H54 (cell line): ENCODE data around the gene C2orf68.
"Not testable (repeated sequence)": the region's sequence is repeated elsewhere in the genome, so short reads cannot be mapped to it uniquely, and the experiment has no call there.

Experiments used
- DNase-seq: peaks from one replicate; pipeline ENCODE4 v3.0.0; 2011; ENCODE audit warnings: low spot score, mixed read lengths; ENCODE audit not compliant: insufficient read length
- FAIRE-seq: peaks from 3 replicates; lab custom pipeline; 2011; peaks lifted over from hg19 to GRCh38; lab: Jason Lieb, UNC
- POLR2A ChIP-seq: IDR thresholded peaks from 2 replicates; pipeline ENCODE4 v1.6.1; 2011; ENCODE audit warnings: low read depth, mild to moderate bottlenecking, low read length

C2orf68 gene, protein sequence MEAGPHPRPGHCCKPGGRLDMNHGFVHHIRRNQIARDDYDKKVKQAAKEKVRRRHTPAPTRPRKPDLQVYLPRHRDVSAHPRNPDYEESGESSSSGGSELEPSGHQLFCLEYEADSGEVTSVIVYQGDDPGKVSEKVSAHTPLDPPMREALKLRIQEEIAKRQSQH

DNA sequence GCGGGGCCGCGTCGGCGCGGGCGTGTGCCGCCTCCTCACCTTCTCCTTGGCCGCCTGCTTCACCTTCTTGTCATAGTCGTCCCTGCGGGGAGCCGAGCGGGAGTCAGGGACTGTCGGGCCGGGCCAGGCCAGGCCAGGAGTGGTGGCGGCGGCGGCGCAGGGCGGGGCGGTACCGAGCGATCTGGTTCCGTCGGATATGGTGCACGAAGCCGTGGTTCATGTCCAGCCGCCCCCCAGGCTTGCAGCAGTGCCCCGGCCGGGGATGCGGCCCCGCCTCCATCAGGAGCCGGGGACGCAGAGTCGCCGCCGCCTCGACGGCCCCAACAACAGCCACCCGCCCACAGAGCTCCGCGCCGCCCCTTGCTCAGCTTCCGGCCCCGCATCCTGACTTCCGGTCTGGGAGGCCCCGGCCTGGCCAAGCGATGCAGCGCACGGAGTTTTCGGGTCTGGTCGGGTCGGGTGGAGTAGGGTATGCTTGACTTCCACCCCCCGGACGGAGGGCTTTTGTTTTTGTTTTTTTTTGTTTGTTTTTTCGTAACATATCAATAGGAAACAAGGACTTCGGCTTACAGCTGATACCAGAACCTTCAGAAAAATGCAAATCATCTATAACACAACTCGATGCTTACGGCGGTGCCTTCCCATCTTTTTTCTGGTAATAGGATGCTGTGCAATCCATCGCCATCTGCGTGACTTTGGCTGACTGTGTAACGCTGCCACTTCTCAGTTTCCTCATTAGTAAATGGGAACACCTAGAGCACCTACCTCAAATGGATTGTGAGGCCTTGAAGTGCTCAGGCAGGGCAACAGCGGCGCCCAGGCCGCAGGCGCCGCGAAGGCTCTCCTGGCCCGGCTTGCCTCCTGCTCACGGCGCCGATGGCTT is at the start of gene C2orf68:
C2orf68 (minus strand) TSS at position 362 of the 883 bp plus-strand sequence; CDS start at position 280, 82 bp downstream.
- DNase-seq, result peak; percentile 88
- peak; percentile 60 for TF ChIP-seq POLR2A
- no peak for FAIRE-seq

DNA sequence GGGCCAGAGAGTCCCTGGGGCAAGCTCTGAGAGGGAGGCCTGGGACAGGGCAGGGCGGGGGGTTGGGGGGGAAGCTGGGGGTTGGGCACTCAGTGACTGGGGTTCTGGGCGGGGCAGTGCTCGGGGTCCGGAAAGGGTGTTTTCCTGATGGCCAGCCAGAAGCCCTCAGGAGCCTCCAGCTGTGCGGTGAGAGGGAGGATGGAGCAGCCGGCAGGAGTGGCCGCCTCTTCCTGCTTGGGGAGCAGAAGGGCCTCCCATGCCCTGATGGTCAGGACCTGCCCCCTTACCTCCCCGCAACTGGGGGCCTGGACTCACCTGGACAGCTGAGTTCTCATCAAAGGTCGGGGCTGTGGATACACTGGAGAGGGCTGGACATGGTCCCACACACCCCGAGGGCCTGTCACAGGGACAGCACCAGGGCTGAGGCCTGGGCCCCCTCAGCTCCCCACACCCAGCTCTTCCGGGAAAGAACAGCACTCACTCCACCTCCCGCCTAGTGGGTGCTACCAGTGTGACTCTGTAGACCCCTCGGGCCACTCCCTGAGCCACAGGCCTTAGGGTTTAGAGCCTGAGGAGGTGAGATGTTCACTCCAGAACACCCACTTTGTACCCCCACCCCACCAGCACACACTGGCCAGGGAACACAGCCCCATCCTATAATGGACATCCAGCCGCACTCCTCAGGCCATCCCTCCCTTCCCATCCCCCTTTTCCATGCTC is 49.4 kb upstream of the C2orf68 start:
- no peak for TF ChIP-seq POLR2A
- FAIRE-seq, result no peak
- DNase-seq, result no peak

DNA sequence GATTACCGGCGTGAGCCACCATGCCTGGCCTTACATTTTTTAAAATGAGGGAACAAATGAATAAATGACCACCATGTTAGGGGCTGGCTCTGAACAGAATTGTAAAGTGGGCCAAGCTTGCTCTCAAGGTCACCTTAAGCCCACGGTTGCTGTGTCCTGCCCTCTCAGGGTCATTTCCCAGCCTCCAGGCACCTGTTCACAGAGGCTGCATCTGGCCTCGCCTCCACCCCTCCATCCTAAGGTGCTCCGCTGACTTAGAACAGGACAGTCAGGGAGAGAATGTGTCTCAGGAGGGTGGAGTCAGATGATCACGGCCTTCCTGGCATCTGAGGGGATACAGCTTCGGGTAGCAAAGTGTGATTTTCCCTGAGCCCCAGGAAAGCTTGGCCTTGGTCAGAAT is 48.9 kb upstream of the C2orf68 start:
- no peak for DNase-seq
- FAIRE-seq, result no peak
- TF ChIP-seq POLR2A, result no peak

DNA sequence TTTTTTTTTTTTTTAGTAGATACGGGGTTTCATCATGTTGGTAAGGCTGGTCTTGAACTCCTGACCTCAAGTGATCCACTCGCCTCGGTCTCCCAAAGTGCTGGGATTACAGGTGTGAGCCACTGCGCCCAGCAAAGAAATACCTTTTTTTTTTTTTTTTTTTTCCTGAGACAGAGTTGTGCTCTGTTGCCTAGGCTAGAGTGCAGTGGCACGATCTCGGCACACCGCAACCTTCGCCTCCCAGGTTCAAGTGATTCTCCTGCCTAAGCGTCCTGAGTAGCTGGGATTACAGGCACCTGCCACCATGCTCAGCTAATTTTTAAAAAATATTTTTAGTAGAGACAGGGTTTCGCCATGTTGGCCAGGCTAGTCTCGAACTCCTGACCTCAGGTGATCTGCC is 48.4 kb upstream of the C2orf68 start:
- not testable (repeated sequence) for DNase-seq, FAIRE-seq

DNA sequence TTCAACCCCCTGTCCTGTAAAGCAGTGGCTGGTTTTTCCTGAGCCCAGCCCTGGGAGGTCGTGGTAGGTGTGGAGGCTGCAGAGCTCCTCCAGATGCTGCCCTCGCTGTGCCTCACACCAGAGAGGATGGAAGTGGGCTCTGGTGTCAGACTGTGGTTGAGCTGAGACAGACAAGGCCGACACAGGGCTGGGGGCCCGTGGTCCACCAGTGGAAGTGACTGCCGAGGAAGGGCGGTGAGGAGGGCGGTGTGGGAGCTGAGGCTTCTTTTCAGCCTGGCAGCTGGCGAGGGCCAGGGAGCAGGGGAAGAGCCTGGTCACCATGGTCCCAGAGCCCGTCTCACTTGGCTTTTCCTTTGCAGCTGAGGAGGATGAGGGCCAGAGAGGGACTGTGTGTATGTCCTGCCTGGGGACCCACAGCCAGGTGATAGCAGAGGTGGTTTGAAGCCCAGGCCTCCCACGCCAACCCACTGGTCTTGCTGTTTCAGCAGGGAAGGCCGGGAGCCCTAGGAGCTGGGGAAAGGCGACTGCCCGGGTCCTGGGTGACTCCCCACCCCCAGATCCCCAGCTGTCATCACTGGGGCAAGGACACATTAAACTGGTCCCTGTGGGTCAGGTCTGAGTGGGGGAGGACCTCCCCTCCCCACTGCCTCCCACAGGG is 47.6 kb upstream of the C2orf68 start:
- TF ChIP-seq POLR2A, result no peak
- DNase-seq (no peak), FAIRE-seq (no peak)

DNA sequence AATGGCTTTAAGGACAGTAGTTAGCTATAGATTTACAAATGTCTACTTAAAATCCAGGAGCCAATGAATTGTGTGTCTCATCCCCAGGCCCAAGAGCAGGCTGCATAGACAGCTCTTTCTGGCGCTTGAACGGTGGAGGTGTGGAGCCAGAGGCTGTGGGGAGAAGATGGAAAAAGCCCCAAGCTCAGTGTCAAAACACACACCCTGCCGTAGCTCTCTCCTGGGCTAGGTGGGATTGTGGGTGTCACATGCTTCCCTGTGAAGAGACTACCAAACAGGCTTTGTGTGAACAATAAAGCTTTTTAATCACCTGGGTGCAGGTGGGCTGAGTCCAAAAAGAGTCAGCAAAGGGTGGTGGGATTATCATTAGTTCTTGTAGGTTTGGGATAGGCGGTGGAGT is 45.5 kb upstream of the C2orf68 start:
- DNase-seq, FAIRE-seq: not testable (repeated sequence)

DNA sequence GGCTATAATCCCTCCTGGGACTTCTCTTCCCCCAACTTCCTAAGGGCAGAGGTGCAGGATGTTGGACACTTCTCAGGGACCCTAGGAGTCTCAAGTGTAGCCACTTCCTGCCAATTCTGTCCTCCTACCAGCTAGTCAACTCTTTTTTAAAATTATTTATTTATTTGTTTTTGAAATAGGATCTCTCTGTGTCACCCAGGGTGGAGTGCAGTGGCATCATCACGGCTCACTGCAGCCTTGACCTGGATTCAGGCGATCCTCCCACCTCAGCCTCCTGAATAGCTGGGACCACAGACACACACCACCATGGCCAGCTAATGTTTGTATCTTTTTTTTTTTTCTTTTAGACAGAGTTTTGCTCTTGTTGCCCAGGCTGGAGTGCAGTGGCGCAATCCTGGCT is 44.6 kb upstream of the C2orf68 start:
- DNase-seq, result no peak
- FAIRE-seq, result no peak
- TF ChIP-seq POLR2A, result no peak

DNA sequence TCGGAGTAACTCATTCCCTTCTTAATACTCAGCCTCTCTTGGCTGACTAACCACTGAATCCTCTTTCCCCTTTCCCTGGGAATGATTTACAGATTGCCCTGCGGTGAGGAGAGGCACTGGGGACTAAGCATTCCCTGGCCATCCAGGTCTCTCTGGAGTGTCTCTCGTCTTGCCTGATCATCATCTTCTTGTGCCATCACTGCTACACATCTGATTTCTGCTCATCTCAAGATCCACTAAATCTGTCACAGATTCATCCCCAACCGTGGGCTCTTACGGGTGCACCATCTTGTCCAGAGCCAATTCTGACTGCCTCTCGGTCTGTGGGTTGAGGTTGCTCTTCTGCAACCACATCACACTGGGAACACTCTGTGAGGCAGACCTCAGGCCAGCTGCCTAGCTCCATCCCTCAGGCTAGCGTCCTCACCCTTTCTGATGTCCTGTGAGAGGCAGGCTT is 44.1 kb upstream of the C2orf68 start:
- DNase-seq, result peak; percentile 50
- peak; percentile 89 for FAIRE-seq

DNA sequence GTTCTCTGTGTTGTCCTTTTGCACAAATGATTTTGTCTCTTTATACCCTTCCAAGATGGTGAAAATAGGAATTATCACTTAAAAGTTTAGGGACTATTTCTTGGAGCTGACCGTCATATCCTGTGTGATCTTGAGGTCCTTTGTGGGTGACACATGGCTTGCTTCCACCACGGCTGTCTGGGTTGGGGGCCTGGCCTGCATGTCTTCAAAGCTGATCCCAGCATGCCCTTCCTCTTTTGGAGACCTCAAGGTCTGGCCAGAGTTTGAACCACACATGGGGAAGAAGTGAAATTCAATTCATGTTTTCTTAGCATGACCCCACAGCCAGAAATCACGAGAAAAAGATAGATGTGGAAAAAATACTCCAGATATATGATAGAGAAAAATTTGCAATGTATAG is 42.1 kb upstream of the C2orf68 start:
- FAIRE-seq (no peak), DNase-seq (no peak)
- TF ChIP-seq POLR2A, result no peak

More for the DNA sequence above, 44.1 kb upstream of the C2orf68 start:
- no peak for TF ChIP-seq POLR2A

DNA sequence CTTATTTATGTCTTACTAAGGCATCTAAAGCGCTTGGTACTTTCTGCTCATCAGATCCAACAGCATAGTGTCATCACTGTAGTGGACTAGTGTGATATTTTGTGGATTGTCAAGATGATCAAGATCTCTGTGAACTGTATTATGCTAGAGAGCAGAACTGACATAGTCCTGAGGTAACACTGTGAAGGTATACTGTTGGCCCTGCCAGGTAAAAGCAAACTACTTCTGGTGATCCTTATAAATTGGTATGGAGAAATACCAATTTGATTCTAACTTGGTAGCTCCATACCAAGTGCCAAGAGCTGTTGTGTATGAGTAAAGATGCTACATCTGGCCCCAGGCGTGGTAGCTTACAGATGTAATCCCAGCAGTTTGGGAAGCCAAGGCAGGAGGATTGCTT is 40.2 kb upstream of the C2orf68 start:
- TF ChIP-seq POLR2A, result no peak
- no peak for FAIRE-seq
- DNase-seq, result no peak

DNA sequence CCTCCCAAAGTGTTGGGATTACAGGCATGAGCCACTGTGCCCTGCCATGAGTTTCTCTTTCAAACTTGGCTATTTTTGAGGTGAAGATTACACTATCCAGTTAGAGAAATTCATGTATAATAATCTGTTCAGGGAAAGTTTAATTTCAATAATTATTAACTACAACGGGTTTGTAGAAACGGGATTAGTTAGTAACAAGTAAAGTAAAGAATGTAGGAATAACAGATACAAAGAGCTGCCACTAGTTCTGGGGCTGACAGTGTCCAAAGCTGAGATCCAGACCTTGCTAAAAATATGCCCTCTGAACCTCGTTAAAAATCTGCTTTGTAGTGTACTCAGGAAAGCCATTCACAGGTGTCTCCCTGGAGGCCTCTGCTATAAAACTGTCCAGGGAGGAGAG is 39.2 kb upstream of the C2orf68 start:
- FAIRE-seq, result no peak
- no peak for DNase-seq
- TF ChIP-seq POLR2A, result no peak

DNA sequence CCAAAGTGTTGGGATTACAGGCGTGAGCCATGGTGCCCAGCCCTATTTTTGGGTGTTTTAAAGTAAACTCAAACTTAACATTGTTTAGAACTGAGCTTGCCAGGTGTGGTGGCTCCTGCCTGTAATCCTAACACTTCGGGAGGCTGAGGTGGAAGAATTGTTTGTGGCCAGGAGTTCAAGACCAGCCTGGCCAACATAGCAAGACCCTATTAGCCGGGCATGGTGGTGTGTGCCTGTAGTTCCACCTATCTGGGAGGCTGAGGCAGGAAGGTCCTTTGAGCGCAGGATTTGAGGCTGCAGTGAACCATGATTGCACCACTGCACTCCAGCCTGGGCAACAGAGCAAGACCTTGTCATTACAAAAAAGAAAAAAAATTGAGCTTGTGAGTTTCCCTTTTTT is 38.6 kb upstream of the C2orf68 start:
- no peak for DNase-seq
- no peak for FAIRE-seq
- TF ChIP-seq POLR2A, result no peak
